Cardiac muscle cell (in vitro differentiated cells and primary cell): ENCODE measurements around the gene DGKB. TPM values are rescaled to one million over a fixed set of nuclear protein-coding genes. Genes with fewer than 3 reads are reported as not detected.

Experiments
- DNase-seq, 2 donors: peaks; one replicate each; pipeline versions ENCODE4 v3.0.0 to v3.0.0-alpha.2; 2010 to 2017; ENCODE audit warnings: low read depth in 1 of 2, low spot score in 1 of 2
- H3K27ac ChIP-seq: fragments of 200-600 bp; sonication (generic); 2 replicates; pipeline ENCODE4 v1.5.1; 2016
- H3K27me3 ChIP-seq: fragments of 200-600 bp; sonication (generic); 2 replicates; pipeline ENCODE4 v1.6.0; 2016; ENCODE audit warnings: control low read depth
- H3K36me3 ChIP-seq: fragments of 200-600 bp; sonication (generic); 2 replicates; pipeline ENCODE4 v1.5.1; 2016; ENCODE audit warnings: control low read depth
- H3K4me1 ChIP-seq: fragments of 200-600 bp; sonication (generic); 2 replicates; pipeline ENCODE4 v1.8.1; 2017; ENCODE audit warnings: low read depth, mild to moderate bottlenecking, mixed run types
- H3K4me3 ChIP-seq: fragments of 200-600 bp; sonication (generic); 2 replicates; pipeline ENCODE4 v1.5.1; 2016; ENCODE audit warnings: mild to moderate bottlenecking
- H3K9me3 ChIP-seq: fragments of 200-600 bp; sonication (generic); 2 replicates; pipeline ENCODE4 v1.5.1; 2017; ENCODE audit warnings: low read depth, mild to moderate bottlenecking, control low read depth
- polyA plus RNA-seq: library from polyadenylated mRNA; unstranded; fragments of >200 nt; fragmentation: Nextera tagmentation; extraction: Ambion mirVana; gene quantifications from 2 replicates; pipeline ENCODE4 v1.2.1, GENCODE V29; 2016
- total RNA-seq: library from RNA; depleted of rRNA; stranded (reverse); fragments of >200 nt; gene quantifications from 2 replicates; pipeline ENCODE4 v1.2.3, GENCODE V29; 2016
- TF ChIP-seq, protein P1 (sequence below): IDR thresholded peaks from 2 replicates; pipeline ENCODE4 v1.5.1; 2012; ENCODE audit warnings: low read depth, mild to moderate bottlenecking, low read length

Gene DGKB
- total and polyA plus RNA-seq, 2 experiments from 2014 or later: 0.07 to 0.86 TPM

GRCh38 chr7:14821757-14822480 lies 80.6 kb downstream of the DGKB start:
- Histone ChIP-seq H3K4me3 (no peak overlapping the region), H3K9me3 (no peaks in the 10 kb centered on the region), H3K4me1 (no peaks in the 10 kb centered on the region), H3K27ac (no peak overlapping the region), H3K36me3 (no peaks in the 10 kb centered on the region), H3K27me3 (no peaks in the 10 kb centered on the region)
- TF ChIP-seq, protein P1, sequence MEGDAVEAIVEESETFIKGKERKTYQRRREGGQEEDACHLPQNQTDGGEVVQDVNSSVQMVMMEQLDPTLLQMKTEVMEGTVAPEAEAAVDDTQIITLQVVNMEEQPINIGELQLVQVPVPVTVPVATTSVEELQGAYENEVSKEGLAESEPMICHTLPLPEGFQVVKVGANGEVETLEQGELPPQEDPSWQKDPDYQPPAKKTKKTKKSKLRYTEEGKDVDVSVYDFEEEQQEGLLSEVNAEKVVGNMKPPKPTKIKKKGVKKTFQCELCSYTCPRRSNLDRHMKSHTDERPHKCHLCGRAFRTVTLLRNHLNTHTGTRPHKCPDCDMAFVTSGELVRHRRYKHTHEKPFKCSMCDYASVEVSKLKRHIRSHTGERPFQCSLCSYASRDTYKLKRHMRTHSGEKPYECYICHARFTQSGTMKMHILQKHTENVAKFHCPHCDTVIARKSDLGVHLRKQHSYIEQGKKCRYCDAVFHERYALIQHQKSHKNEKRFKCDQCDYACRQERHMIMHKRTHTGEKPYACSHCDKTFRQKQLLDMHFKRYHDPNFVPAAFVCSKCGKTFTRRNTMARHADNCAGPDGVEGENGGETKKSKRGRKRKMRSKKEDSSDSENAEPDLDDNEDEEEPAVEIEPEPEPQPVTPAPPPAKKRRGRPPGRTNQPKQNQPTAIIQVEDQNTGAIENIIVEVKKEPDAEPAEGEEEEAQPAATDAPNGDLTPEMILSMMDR: no peak
- DNase-seq: no peak

GRCh38 chr7:14818871-14819270 lies 83.7 kb downstream of the DGKB start:
- Histone ChIP-seq H3K9me3 (no peaks in the 10 kb centered on the region), H3K27ac (no peak overlapping the region), H3K27me3 (no peaks in the 10 kb centered on the region), H3K36me3 (no peaks in the 10 kb centered on the region), H3K4me1 (no peaks in the 10 kb centered on the region), H3K4me3 (no peak overlapping the region)
- TF ChIP-seq, protein P1: no peak
- no peak for DNase-seq

- Histone ChIP-seq H3K36me3 (no peaks in the 10 kb centered on the region), H3K4me1 (no peaks in the 10 kb centered on the region), H3K9me3 (no peaks in the 10 kb centered on the region), H3K4me3 (no peak overlapping the region), H3K27ac (no peak overlapping the region), H3K27me3 (no peaks in the 10 kb centered on the region)
- no peak for DNase-seq
- TF ChIP-seq, protein P1: no peak
Measured at GRCh38 chr7:14817829-14818614, 84.5 kb downstream of the DGKB start.

GRCh38 chr7:14807507-14807906 lies 95.0 kb downstream of the DGKB start:
- Histone ChIP-seq H3K36me3 (no peaks in the 10 kb centered on the region), H3K9me3 (no peaks in the 10 kb centered on the region), H3K4me3 (no peak overlapping the region), H3K4me1 (peaks cover 3% of the 10 kb centered on the region), H3K27me3 (no peaks in the 10 kb centered on the region), H3K27ac (no peak overlapping the region)
- no peak for DNase-seq
- TF ChIP-seq, protein P1: no peak

DNA sequence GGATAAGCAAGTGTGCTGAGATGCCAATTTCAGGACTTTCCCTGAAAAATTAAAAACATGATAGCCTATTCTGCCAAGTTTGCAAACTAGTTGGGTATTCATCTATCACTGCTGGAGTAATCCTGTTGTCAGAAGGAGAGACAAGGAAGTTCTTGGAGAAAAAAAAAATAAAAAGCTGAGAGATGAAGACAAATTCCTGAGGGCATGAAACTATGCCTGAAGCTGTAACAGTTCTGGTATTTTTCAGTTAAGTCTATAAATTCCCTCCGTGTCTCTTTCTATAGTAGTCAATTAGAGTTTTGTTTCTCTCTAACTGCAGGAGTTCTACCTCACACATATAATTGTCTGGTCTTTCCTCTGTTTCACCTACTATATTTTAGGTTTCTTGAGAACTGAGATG lies 95.7 kb downstream of the DGKB start:
- Histone ChIP-seq H3K4me1 (peaks cover 3% of the 10 kb centered on the region), H3K9me3 (no peaks in the 10 kb centered on the region), H3K27ac (no peak overlapping the region), H3K36me3 (no peaks in the 10 kb centered on the region), H3K27me3 (no peaks in the 10 kb centered on the region), H3K4me3 (no peak overlapping the region)
- TF ChIP-seq, protein P1: no peak
- peak in 1 of 2 donors; percentile 12 for DNase-seq
